Ishikawa (cell line): ENCODE data around the gene CD300LB.

Source experiments
- CEBPB ChIP-seq: IDR thresholded peaks from 2 replicates; pipeline ENCODE4 v1.6.1; 2012
- CREB1 ChIP-seq: IDR thresholded peaks from 2 replicates; pipeline ENCODE4 v1.6.1; 2012; ENCODE audit warnings: low read depth
- EGR1 ChIP-seq: IDR thresholded peaks from 2 replicates; pipeline ENCODE4 v1.6.1; 2012
- EP300 ChIP-seq: IDR thresholded peaks from 2 replicates; pipeline ENCODE4 v1.6.1; 2012; ENCODE audit warnings: borderline replicate concordance
- FOXM1 ChIP-seq: IDR thresholded peaks from 2 replicates; pipeline ENCODE4 v1.6.1; 2012; ENCODE audit warnings: low read depth, borderline replicate concordance
- MAX ChIP-seq: IDR thresholded peaks from 2 replicates; pipeline ENCODE4 v1.6.1; 2012
- NFIC ChIP-seq: IDR thresholded peaks from 2 replicates; pipeline ENCODE4 v1.6.1; 2012
- RAD21 ChIP-seq: IDR thresholded peaks from 2 replicates; pipeline ENCODE4 v1.6.1; 2012; ENCODE audit warnings: low read depth
- REST ChIP-seq: IDR thresholded peaks from 2 replicates; pipeline ENCODE4 v1.6.1; 2012; ENCODE audit warnings: low read depth, mild to moderate bottlenecking
- TAF1 ChIP-seq: IDR thresholded peaks from 2 replicates; pipeline ENCODE4 v1.6.1; 2012; ENCODE audit warnings: low read depth, mild to moderate bottlenecking
- TCF12 ChIP-seq: IDR thresholded peaks from 2 replicates; pipeline ENCODE4 v1.6.1; 2012; ENCODE audit warnings: low read depth
- TEAD4 ChIP-seq: IDR thresholded peaks from 2 replicates; pipeline ENCODE4 v1.6.1; 2012
- USF1 ChIP-seq: IDR thresholded peaks from 2 replicates; pipeline ENCODE4 v1.6.1; 2012
- YY1 ChIP-seq: IDR thresholded peaks from 2 replicates; pipeline ENCODE4 v1.6.1; 2012; ENCODE audit warnings: low read depth
- ZBTB7A ChIP-seq: IDR thresholded peaks from 2 replicates; pipeline ENCODE4 v1.6.1; 2012; ENCODE audit warnings: low read depth

Gene CD300LB

GRCh38 chr17:74541176-74542111 lies 10.2 kb upstream of the CD300LB start:
- TF ChIP-seq MAX (no peak), TAF1 (no peak), REST (no peak), USF1 (no peak), CEBPB (no peak), EGR1 (no peak), EP300 (no peak), CREB1 (no peak), RAD21 (no peak), TEAD4 (no peak), NFIC (no peak), FOXM1 (no peak)

- TF ChIP-seq TEAD4 (no peak), TAF1 (no peak)
Measured at GRCh38 chr17:74539281-74539820, 8.1 kb upstream of the CD300LB start.

DNA sequence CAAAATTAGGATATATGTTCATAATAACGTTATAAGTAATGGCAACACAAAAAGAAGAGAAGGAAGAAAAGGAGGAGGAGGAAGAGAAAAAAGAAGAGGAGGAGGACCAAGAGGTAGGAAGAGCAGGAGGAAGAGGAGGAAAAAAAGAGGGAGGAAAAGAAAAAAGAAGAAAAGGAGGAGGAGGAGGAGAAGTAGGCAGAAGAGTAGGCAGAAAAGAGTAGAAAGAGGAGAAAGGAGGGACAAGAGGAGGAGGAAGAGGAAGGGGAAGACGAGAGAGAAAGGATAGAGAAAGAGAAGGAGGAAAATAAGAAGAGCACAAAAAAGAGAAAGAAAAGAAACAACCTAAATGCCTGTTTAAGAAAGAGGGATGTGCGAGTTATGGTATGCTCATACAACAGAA lies 5.6 kb upstream of the CD300LB start:
- no peak for TF ChIP-seq FOXM1
- no peak for TF ChIP-seq EP300
- no peak for TF ChIP-seq CEBPB
- TF ChIP-seq NFIC, result no peak
- TF ChIP-seq TAF1, result no peak
- no peak for TF ChIP-seq USF1
- no peak for TF ChIP-seq TCF12
- no peak for TF ChIP-seq CREB1
- no peak for TF ChIP-seq EGR1
- TF ChIP-seq ZBTB7A, result no peak
- no peak for TF ChIP-seq YY1
- TF ChIP-seq TEAD4, result no peak
- TF ChIP-seq MAX, result no peak
- TF ChIP-seq REST, result no peak
- no peak for TF ChIP-seq RAD21

- TF ChIP-seq YY1 (peak; percentile 78), ZBTB7A (no peak), EP300 (no peak), TEAD4 (no peak), CREB1 (no peak), NFIC (no peak), EGR1 (no peak), TCF12 (no peak), RAD21 (no peak), TAF1 (no peak), MAX (peak; percentile 38; the same call in 1 of the 2 replicates), CEBPB (no peak), REST (no peak), FOXM1 (no peak), USF1 (no peak)
Measured at GRCh38 chr17:74532115-74532514, 840 bp upstream of the CD300LB start.
